Adrenal gland (tissue), 12 donors: ENCODE results near the gene PEX11B. TPM values are rescaled to one million over a fixed set of nuclear protein-coding genes. Genes with fewer than 3 reads are reported as not detected.
A peak's percentile ranks its signal among the peaks of the same experiment; 100 is the strongest.

Experiments
- DNase-seq, 7 donors: peaks; one replicate each; pipeline ENCODE4 v3.0.0-alpha.2; 2019 to 2020
- H3K27ac ChIP-seq, 5 donors: fragments of 200-600 bp; sonication (generic) in 4 of 5; 1 replicate in 3 of 5; 2 replicates in 2 of 5; pipeline versions ENCODE4 v1.5.1 to v1.8.0; 2016 to 2020; ENCODE audit warnings: mild to moderate bottlenecking in 1 of 5
- H3K27me3 ChIP-seq: fragments of 200-600 bp; 2 replicates; pipeline ENCODE4 v1.8.0; 2021
- H3K36me3 ChIP-seq, 2 donors: fragments of 200-600 bp; replicated peaks in 1 of 2; 1 replicate in 1 of 2; 2 replicates in 1 of 2; pipeline versions ENCODE4 v1.5.1 to v1.8.0; 2018 to 2022
- H3K4me1 ChIP-seq, 2 donors: fragments of 200-600 bp; replicated peaks in 1 of 2; 1 replicate in 1 of 2; 2 replicates in 1 of 2; pipeline versions ENCODE4 v1.5.1 to v1.8.0; 2018 to 2021
- H3K4me3 ChIP-seq, 4 donors: fragments of 200-600 bp; sonication (generic) in 3 of 4; one replicate each; pipeline ENCODE4 v1.5.1; 2016 to 2018
- H3K9me3 ChIP-seq, 3 donors: fragments of 200-600 bp; sonication (generic) in 1 of 3; replicated peaks in 1 of 3; 1 replicate in 2 of 3; 2 replicates in 1 of 3; pipeline versions ENCODE4 v1.5.1 to v1.8.0; 2016 to 2021
- POLR2A ChIP-seq, 2 donors: fragments of 450-650 bp; IDR thresholded peaks; one replicate each; pipeline ENCODE4 v1.6.1; 2017; ENCODE audit warnings: antibody characterized with exemption in 2 of 2, mild to moderate bottlenecking in 2 of 2, moderate library complexity in 1 of 2
- WGBS, 4 donors: extraction: QIAGEN DNeasy Blood & Tissue Kit in 2 of 4; methylation state at CpG; one replicate each; pipeline versions ENCODE4 v1.1.5 to v1.1.7; 2013 to 2017; 5-methylcytosine and 5-hydroxymethylcytosine counted together
- intact Hi-C, 2 donors: fragments of 100-400 bp; cut with DNase I; formaldehyde crosslinking; loops; one replicate each; pipeline versions ENCODE4 v1.14.1 to v1.15.0; 2022 to 2023
- polyA plus RNA-seq, 3 donors: library from polyadenylated mRNA; stranded (reverse); fragments of 200-250 nt in 2 of 3; fragments of 350-450 nt in 1 of 3; fragmentation: Illumina TruSeq in 1 of 3; extraction: RNeasy Lipid Tissue Mini Kit (QIAGEN cat#74804) in 1 of 3; gene quantifications; one replicate each; pipeline ENCODE4 v1.2.3, GENCODE V29; 2013 to 2014
- total RNA-seq, 9 donors: library from RNA; depleted of rRNA in 4 of 9; stranded (reverse); fragments of >200 nt in 4 of 9; fragments of 120-200 nt in 1 of 9; fragmentation: NEBNext Ultra II Directional in 1 of 9; extraction: Animal tissue kit (Norgen Biotek cat#: 25700) in 1 of 9; gene quantifications; one replicate each; pipeline versions ENCODE4 v1.1.0 to v1.2.4, GENCODE V29; 2013 to 2023
- TF ChIP-seq, protein P1 (sequence below), 6 experiments: fragments of 450-650 bp in 4 of 6; fragments of 200-600 bp in 2 of 6; sonication (generic) in 1 of 6; IDR thresholded peaks; 1 replicate in 5 of 6; 2 replicates in 1 of 6; pipeline versions ENCODE4 v1.5.1 to v1.8.0; 2016 to 2021; ENCODE audit warnings: antibody characterized with exemption in 6 of 6, mild to moderate bottlenecking in 2 of 6, moderate library complexity in 1 of 6
- donor health status: healthy with polysubstance abuse.
- donor health status: Bipolar disorder and iron deficiency.
- donor health status: DM: yes; HTN: yes; CAD: no.
- donor health status: DM: no; HTN: no; CAD: no.
- donor health status: DM: no; HTN: no; CAD: no.
- donor health status: DM: yes; HTN: yes; CAD: no.

PEX11B gene
- total and polyA plus RNA-seq, 12 donors, result 21.2 to 52.9 (median 32.4) TPM

DNA sequence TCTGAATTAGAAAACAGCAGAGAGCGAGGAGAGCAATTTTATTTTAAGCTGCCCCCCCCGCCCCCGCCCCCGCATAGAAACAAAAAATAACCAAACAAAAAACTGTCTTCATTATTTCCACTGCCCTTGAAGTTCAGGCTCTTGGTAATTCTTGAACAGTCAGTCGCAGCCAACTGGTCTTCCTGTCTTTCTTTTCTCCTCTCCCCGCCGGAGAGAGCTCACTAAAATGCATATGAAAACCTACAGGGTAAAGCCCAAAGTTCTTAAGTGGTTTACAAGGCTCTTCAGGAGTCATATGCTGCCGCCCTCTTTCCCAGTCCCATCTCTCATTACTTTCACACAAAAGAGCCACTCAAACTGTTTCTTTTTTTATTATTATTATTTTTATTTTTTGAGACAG lies 31.7 kb downstream of the PEX11B start:
- DNase-seq, result no peak
- H3K27ac ChIP-seq, result no peak overlapping the region
- intact Hi-C loops, result no loop called here
- no peak for TF ChIP-seq POLR2A (IDR thresholded peaks at IDR 0.05)
- TF ChIP-seq, protein P1, sequence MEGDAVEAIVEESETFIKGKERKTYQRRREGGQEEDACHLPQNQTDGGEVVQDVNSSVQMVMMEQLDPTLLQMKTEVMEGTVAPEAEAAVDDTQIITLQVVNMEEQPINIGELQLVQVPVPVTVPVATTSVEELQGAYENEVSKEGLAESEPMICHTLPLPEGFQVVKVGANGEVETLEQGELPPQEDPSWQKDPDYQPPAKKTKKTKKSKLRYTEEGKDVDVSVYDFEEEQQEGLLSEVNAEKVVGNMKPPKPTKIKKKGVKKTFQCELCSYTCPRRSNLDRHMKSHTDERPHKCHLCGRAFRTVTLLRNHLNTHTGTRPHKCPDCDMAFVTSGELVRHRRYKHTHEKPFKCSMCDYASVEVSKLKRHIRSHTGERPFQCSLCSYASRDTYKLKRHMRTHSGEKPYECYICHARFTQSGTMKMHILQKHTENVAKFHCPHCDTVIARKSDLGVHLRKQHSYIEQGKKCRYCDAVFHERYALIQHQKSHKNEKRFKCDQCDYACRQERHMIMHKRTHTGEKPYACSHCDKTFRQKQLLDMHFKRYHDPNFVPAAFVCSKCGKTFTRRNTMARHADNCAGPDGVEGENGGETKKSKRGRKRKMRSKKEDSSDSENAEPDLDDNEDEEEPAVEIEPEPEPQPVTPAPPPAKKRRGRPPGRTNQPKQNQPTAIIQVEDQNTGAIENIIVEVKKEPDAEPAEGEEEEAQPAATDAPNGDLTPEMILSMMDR (IDR thresholded peaks at IDR 0.05), result no peak
- H3K4me3 ChIP-seq, result no peak overlapping the region
- H3K9me3 ChIP-seq, result no peaks in the 10 kb centered on the region
- H3K27me3 ChIP-seq, result no peaks in the 10 kb centered on the region
- 58 to 65% (median 61%) methylated on average over 8 of the region's 8 CpGs for WGBS, 4 donors
- peaks cover 12 to 19% of the 10 kb centered on the region in 2 donors for H3K4me1 ChIP-seq
- no peaks in the 10 kb centered on the region for H3K36me3 ChIP-seq

DNA sequence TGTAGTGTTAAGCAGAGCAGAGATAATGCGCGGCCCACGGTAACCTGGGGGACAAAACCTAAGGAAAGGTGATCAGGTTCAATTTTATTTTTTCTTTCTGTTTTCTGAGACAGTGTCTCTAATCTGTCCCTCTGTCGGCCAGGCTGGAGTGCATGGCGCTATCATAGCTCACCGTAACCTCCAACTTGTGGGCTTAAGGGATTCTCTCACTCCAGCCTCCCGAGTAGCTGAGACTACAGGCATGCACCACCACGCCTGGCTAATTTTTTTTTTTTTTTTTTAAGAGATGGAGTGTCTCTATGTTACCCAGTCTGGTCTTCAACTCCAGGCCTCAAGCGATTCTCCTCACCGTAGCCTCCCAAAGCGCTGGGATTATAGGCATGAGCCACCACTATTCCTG lies 32.1 kb downstream of the PEX11B start:
- Histone ChIP-seq H3K36me3 (no peaks in the 10 kb centered on the region), H3K4me3 (peak overlapping the region in 2 of 4 donors; percentile 53 to 63), H3K9me3 (no peaks in the 10 kb centered on the region), H3K27me3 (no peaks in the 10 kb centered on the region), H3K27ac (no peak overlapping the region), H3K4me1 (peaks cover 8 to 15% of the 10 kb centered on the region in 2 donors)
- intact Hi-C loops, result no loop called here
- 44 to 48% (median 46%) methylated on average over 11 of the region's 11 CpGs for WGBS, 4 donors
- no peak for DNase-seq
- no peak for TF ChIP-seq POLR2A (IDR thresholded peaks at IDR 0.05)

DNA sequence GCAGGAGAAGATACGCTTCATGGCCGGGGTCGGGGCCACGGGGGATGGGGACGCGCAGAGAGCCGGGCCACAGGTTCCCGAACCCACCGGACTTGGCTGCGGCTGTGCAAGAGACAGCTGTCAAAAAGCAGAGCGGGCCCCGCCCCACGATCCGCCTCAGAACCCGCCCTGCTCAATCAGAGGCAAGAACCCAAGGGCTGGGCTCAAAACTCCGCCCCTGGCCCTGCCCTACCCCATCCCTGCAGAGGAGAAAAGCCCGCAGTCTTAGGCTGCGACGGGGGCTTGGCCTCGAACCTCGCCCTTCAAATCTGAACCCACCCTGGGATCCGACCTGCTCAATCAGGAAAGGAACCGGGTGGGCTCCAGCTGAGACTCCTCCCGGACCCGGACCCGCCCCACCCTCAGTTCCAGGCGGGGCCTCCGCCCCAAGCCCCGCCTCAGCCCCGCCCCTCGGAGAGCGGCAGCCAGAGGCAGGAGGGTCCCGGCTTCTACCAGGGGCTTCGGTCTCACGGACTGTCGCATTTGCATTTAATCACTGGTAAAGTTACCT lies 32.7 kb downstream of the PEX11B start, which contains the start of gene ANKRD35:
Gene ANKRD35, minus strand, starts transcription at position 129 of the 550 bp plus-strand sequence. Its CDS starts 108 bp downstream, at position 21.
- Histone ChIP-seq H3K9me3 (no peaks in the 10 kb centered on the region), H3K4me3 (peak within 1 kb of the TSS in 2 of 4 donors; percentile 53 to 63), H3K36me3 (no peaks in the 10 kb centered on the region), H3K4me1 (peaks cover 3 to 10% of the 10 kb centered on the region in 2 donors), H3K27ac (no peak within 1 kb of the TSS), H3K27me3 (no peaks in the 10 kb centered on the region)
- 0 to 4% (median 2%) methylated on average over 14 to 36 of the region's 36 CpGs for WGBS, 4 donors
- TF ChIP-seq, protein P1 (IDR thresholded peaks at IDR 0.05), result no peak
- TF ChIP-seq POLR2A (IDR thresholded peaks at IDR 0.05), result no peak
- peak; percentile 71 to 91 (median 82) for DNase-seq
- intact Hi-C loops, result no loop called here

DNA sequence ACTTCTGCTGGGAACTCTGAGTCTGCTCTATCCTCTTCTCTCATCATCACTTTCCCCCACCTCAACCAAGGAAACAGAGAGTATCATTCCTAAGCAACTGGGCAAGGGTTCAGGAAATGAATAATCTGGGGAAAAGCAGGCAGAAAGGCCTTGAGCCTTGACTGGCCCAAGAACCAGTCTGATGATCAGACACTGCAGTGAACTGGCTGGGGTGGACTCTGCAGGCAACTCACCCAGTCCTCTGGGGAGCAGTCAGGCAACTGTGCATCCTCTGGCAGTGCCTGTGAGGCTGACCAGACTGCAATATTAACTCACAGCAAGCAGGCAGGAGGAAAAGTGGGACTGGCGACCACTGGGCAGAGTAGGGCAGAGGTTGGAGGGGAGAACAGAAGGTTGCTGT lies 33.8 kb downstream of the PEX11B start:
- Histone ChIP-seq H3K4me1 (peaks cover 3 to 10% of the 10 kb centered on the region in 2 donors), H3K9me3 (no peaks in the 10 kb centered on the region), H3K4me3 (no peak overlapping the region), H3K36me3 (no peaks in the 10 kb centered on the region), H3K27me3 (no peaks in the 10 kb centered on the region), H3K27ac (no peak overlapping the region)
- intact Hi-C loops, result no loop called here
- no peak for DNase-seq
- 67 to 89% (median 83%) methylated on average over 1 of the region's 1 CpG for WGBS, 4 donors
- TF ChIP-seq, protein P1 (IDR thresholded peaks at IDR 0.05), result no peak
- TF ChIP-seq POLR2A (IDR thresholded peaks at IDR 0.05), result no peak

DNA sequence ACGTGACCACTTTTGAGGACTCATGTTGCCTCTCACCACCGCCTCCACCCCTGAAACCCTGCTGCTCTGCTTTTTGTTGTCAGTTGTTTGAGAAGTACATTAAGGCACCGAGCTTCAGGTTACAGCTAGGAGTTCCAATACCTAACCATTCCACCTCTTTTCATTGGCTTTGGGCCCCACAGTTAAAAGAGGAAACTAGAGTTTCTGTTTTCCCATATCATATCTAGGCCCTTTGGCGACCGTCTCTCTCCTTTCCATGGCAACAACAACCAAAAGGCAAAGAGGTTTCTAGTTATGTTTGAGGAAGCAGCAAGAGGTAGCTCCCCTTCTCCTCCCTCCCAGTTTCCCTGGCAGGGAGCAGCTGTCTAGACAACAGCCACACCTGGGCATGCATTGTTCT lies 38.7 kb downstream of the PEX11B start:
- H3K4me3 ChIP-seq, result no peak overlapping the region
- H3K27me3 ChIP-seq, result no peaks in the 10 kb centered on the region
- no peak for DNase-seq
- no peak overlapping the region for H3K27ac ChIP-seq
- 70 to 81% (median 75%) methylated on average over 5 of the region's 5 CpGs for WGBS, 4 donors
- no peaks in the 10 kb centered on the region for H3K9me3 ChIP-seq
- no peak for TF ChIP-seq POLR2A (IDR thresholded peaks at IDR 0.05)
- TF ChIP-seq, protein P1 (IDR thresholded peaks at IDR 0.05), result no peak
- no peaks in the 10 kb centered on the region for H3K36me3 ChIP-seq
- intact Hi-C loops, result no loop called here
- H3K4me1 ChIP-seq, result peaks cover 0 to 1% of the 10 kb centered on the region in 2 donors
